ENCODE data around the gene SLC25A38. TPM values are rescaled to one million over a fixed set of nuclear protein-coding genes. Genes with fewer than 3 reads are reported as not detected.

Gene SLC25A38
- total RNA-seq, 1 donor from 2014 or later, result 21.9 TPM

DNA sequence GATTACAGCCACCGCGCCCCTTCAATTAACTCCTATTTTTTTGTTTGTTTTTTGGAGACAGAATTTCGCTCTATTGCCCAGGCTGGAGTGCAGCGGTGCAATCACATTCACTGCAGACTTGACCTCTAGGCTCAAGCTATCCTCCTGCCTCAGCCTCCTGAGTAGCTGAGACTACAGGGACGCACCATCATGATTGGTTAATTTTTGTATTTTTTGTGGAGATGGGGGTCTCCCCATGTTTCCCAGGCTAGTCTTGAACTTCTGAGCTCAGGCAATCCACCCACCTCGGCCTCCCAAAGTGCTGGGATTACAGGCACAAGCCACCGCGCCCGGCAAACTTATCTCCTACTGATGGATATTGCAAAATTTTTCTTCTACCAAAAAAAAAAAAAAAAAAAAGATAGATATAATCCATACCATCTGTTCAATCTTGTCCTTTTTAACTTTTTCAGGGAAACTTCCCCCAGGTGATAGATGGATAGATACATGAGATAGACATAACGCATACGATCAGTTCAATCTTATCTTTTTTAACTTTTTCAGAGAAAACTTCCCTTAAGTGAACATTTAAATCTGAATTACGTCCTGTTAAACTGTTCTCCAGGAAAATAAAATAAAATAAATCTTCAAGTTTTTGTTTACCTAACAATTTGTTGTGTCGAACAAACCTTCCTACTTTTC lies 22.7 kb downstream of the SLC25A38 start:
- FAIRE-seq (no peak), DNase-seq (ENCODE audit: low read depth) (no peak)
- H3K4me3 ChIP-seq (ENCODE audit: low read depth, low read length), result peak overlapping the region; percentile 20
- H3K36me3 ChIP-seq (ENCODE audit: control insufficient read depth, insufficient read depth, low read length), result peaks cover 13% of the 10 kb centered on the region
- no peaks in the 10 kb centered on the region for H3K27me3 ChIP-seq (ENCODE audit: control insufficient read depth, insufficient read depth, low read length)
- TF ChIP-seq, protein P1, sequence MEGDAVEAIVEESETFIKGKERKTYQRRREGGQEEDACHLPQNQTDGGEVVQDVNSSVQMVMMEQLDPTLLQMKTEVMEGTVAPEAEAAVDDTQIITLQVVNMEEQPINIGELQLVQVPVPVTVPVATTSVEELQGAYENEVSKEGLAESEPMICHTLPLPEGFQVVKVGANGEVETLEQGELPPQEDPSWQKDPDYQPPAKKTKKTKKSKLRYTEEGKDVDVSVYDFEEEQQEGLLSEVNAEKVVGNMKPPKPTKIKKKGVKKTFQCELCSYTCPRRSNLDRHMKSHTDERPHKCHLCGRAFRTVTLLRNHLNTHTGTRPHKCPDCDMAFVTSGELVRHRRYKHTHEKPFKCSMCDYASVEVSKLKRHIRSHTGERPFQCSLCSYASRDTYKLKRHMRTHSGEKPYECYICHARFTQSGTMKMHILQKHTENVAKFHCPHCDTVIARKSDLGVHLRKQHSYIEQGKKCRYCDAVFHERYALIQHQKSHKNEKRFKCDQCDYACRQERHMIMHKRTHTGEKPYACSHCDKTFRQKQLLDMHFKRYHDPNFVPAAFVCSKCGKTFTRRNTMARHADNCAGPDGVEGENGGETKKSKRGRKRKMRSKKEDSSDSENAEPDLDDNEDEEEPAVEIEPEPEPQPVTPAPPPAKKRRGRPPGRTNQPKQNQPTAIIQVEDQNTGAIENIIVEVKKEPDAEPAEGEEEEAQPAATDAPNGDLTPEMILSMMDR (IDR thresholded peaks at IDR 0.05; ENCODE audit: insufficient read depth, low read length, severe bottlenecking), result no peak

- H3K4me3 ChIP-seq (ENCODE audit: low read depth, low read length), result peak within 1 kb of the TSS; percentile 80
- FAIRE-seq (no peak), DNase-seq (ENCODE audit: low read depth) (peak; percentile 97)
- TF ChIP-seq, protein P1 (IDR thresholded peaks at IDR 0.05; ENCODE audit: insufficient read depth, low read length, severe bottlenecking), result peak; percentile 49
- no peaks in the 10 kb centered on the region for H3K27me3 ChIP-seq (ENCODE audit: control insufficient read depth, insufficient read depth, low read length)
- H3K36me3 ChIP-seq (ENCODE audit: control insufficient read depth, insufficient read depth, low read length), result peaks cover 17% of the 10 kb centered on the region
Measured at GRCh38 chr3:39406368-39407258, 23.4 kb downstream of the SLC25A38 start, which contains the start of gene RPSA. Gene RPSA, plus strand, starts transcription at chr3:39406720. Its CDS starts 934 bp downstream, at chr3:39407654.

- DNase-seq (ENCODE audit: low read depth), result no peak
- no peak for FAIRE-seq
- Histone ChIP-seq H3K27me3 (ENCODE audit: control insufficient read depth, insufficient read depth, low read length) (no peaks in the 10 kb centered on the region), H3K4me3 (ENCODE audit: low read depth, low read length) (peak overlapping the region; percentile 80), H3K36me3 (ENCODE audit: control insufficient read depth, insufficient read depth, low read length) (peaks cover 19% of the 10 kb centered on the region)
- TF ChIP-seq, protein P1 (IDR thresholded peaks at IDR 0.05; ENCODE audit: insufficient read depth, low read length, severe bottlenecking), result no peak
Measured at GRCh38 chr3:39407259-39407629, 24.1 kb downstream of the SLC25A38 start.

- FAIRE-seq (no peak), DNase-seq (ENCODE audit: low read depth) (no peak)
- Histone ChIP-seq H3K27me3 (ENCODE audit: control insufficient read depth, insufficient read depth, low read length) (no peaks in the 10 kb centered on the region), H3K36me3 (ENCODE audit: control insufficient read depth, insufficient read depth, low read length) (peaks cover 23% of the 10 kb centered on the region), H3K4me3 (ENCODE audit: low read depth, low read length) (peak overlapping the region; percentile 80)
- TF ChIP-seq, protein P1 (IDR thresholded peaks at IDR 0.05; ENCODE audit: insufficient read depth, low read length, severe bottlenecking), result no peak
Measured at GRCh38 chr3:39407773-39408492, 24.8 kb downstream of the SLC25A38 start.

DNA sequence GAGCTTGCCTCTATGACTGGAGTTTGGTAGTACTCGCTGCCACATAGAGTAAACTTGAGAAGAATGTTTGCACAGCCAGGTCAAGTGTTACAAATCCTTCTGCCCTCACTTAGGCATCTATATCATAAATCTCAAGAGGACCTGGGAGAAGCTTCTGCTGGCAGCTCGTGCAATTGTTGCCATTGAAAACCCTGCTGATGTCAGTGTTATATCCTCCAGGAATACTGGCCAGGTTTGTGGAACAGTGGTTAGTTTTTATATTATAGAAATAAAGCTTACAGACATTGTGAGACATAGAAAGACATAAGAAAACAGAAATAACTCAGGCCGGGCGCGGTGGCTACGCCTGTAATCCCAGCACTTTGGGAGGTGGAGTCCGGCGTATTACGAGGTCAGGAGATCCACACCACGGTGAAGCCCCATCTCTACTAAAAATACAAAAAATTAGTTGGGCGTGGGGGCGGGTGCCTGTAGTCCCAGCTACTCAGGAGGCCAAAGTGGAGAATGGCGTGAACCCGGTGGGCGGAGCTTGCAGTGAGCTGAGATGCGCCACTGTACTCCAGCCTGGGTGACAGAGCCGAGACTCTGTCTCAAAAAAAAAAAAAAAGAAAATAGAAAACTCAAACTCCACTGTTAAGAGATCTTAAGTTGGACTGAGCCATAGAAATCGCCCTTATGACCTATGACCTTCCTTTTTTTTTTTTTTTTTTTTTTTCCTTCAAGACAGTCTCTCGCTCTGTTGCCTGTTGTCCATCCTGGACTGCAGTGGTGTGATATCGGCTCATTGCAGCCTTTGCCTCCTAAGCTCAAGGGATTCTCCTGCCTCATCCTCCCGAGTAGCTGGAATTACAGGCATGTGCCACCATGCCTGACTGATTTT lies 25.6 kb downstream of the SLC25A38 start:
- no peaks in the 10 kb centered on the region for H3K27me3 ChIP-seq (ENCODE audit: control insufficient read depth, insufficient read depth, low read length)
- H3K36me3 ChIP-seq (ENCODE audit: control insufficient read depth, insufficient read depth, low read length), result peaks cover 24% of the 10 kb centered on the region
- DNase-seq (ENCODE audit: low read depth), result no peak
- TF ChIP-seq, protein P1 (IDR thresholded peaks at IDR 0.05; ENCODE audit: insufficient read depth, low read length, severe bottlenecking), result no peak
- no peak for FAIRE-seq
- H3K4me3 ChIP-seq (ENCODE audit: low read depth, low read length), result no peak overlapping the region
